K562 (cell line): Measurements from ENCODE around the gene DNER. TPM values are rescaled to one million over a fixed set of nuclear protein-coding genes. Genes with fewer than 3 reads are reported as not detected.

Source experiments
- ATAC-seq: fragments of 200-7000 bp; cut with Tn5 transposase; 3 replicates; pipeline ENCODE4 v1.9.1; 2020; ENCODE audit warnings: moderate library complexity
- BruUV-seq: library from RNA; stranded (reverse); fragments of 400-500 nt; replicated peaks from 2 replicates; lab custom pipeline; 2021; lab: Mats Ljungman, UMichigan
- CTCF ChIA-PET: fragments of 300-600 bp; formaldehyde crosslinking; extraction: SDS; loops from one replicate; lab custom pipeline; 2021; ENCODE audit warnings: low intra/inter-chr PET ratio; lab: Yijun Ruan, JAX
- POLR2A ChIA-PET: fragments of 300-600, 350-650 bp; sonication (Branson Sonifier 250); formaldehyde crosslinking; extraction: SDS; loops from one replicate; lab custom pipeline; 2021; ENCODE audit warnings: antibody characterized with exemption, inconsistent platforms; lab: Yijun Ruan, JAX
- DNase-seq, 4 experiments: peaks; one replicate each; pipeline versions ENCODE4 v3.0.0 to v3.0.0-alpha.2; 2011 to 2018; ENCODE audit warnings: low spot score in 3 of 4, mixed read lengths in 3 of 4; ENCODE audit errors: extremely low read depth in 1 of 4
- FAIRE-seq: peaks from 2 replicates; lab custom pipeline; 2011; peaks lifted over from hg19 to GRCh38; lab: Jason Lieb, UNC
- H2AFZ ChIP-seq: 2 replicates; pipeline ENCODE4 v1.6.0; 2011; ENCODE audit warnings: low read depth, low read length, control low read depth, inconsistent platforms
- H3K27ac ChIP-seq: fragments of 200-600 bp; 3 replicates; pipeline ENCODE4 v1.8.0; 2011; ENCODE audit warnings: low read depth, mild to moderate bottlenecking, control low read depth, inconsistent platforms, low read length, moderate library complexity, mixed read lengths; ENCODE audit errors: extremely low read depth
- H3K27me3 ChIP-seq, 2 experiments: fragments of 300-600 bp in 1 of 2; 2 replicates in 1 of 2; 3 replicates in 1 of 2; pipeline versions ENCODE4 v1.6.0 to v1.8.0; 2011; ENCODE audit warnings: inconsistent platforms in 2 of 2, low read length in 2 of 2, mild to moderate bottlenecking in 1 of 2, mixed read lengths in 1 of 2, moderate library complexity in 1 of 2; ENCODE audit not compliant: control insufficient read depth in 2 of 2, insufficient read depth in 2 of 2
- H3K36me3 ChIP-seq: fragments of 300-600 bp; 3 replicates; pipeline ENCODE4 v1.8.0; 2011; ENCODE audit warnings: mild to moderate bottlenecking, low read length, inconsistent platforms; ENCODE audit not compliant: control insufficient read depth, insufficient read depth
- H3K4me1 ChIP-seq, 2 experiments: fragments of 200-600 bp in 1 of 2; replicated peaks in 1 of 2; 2 replicates in 1 of 2; 3 replicates in 1 of 2; pipeline versions ENCODE4 v1.5.1 to v1.8.0; 2011; ENCODE audit warnings: inconsistent platforms in 2 of 2, low read length in 2 of 2, mild to moderate bottlenecking in 1 of 2, mixed read lengths in 1 of 2, moderate library complexity in 1 of 2; ENCODE audit not compliant: control insufficient read depth in 2 of 2, insufficient read depth in 2 of 2
- H3K4me2 ChIP-seq: 2 replicates; pipeline ENCODE4 v1.6.1; 2011; ENCODE audit warnings: low read length, control low read depth, inconsistent platforms, mixed read lengths; ENCODE audit not compliant: insufficient read depth
- H3K4me3 ChIP-seq: fragments of 200-600 bp; sonication (generic), shearing (Covaris generic); 2 replicates; pipeline ENCODE4 v1.5.1; 2016; ENCODE audit warnings: control low read depth, inconsistent platforms
- H3K79me2 ChIP-seq: fragments of 200-600 bp; 3 replicates; pipeline ENCODE4 v1.8.0; 2011; ENCODE audit warnings: low read length, inconsistent platforms; ENCODE audit not compliant: control insufficient read depth, insufficient read depth
- H3K9ac ChIP-seq, 2 experiments: 2 replicates each; pipeline versions ENCODE4 v1.6.0 to v1.6.1; 2011; ENCODE audit warnings: low read depth in 2 of 2, low read length in 2 of 2, control low read depth in 1 of 2, inconsistent platforms in 1 of 2, mild to moderate bottlenecking in 1 of 2, mixed read lengths in 1 of 2; ENCODE audit not compliant: insufficient read depth in 1 of 2
- H3K9me1 ChIP-seq: one replicate; pipeline ENCODE4 v1.6.0; 2011; ENCODE audit warnings: inconsistent platforms, mild to moderate bottlenecking, low read length, moderate library complexity; ENCODE audit not compliant: control insufficient read depth, insufficient read depth
- H3K9me3 ChIP-seq: replicated peaks from 2 replicates; pipeline ENCODE4 v1.5.1; 2011; ENCODE audit warnings: low read depth, low read length, inconsistent platforms; ENCODE audit not compliant: control insufficient read depth, insufficient read depth
- H4K20me1 ChIP-seq: replicated peaks from 2 replicates; pipeline ENCODE4 v1.6.1; 2011; ENCODE audit warnings: low read length, inconsistent platforms, mixed read lengths; ENCODE audit not compliant: control insufficient read depth, insufficient read depth
- FOXP1 ChIP-seq: sonication (generic); formaldehyde crosslinking; IDR thresholded peaks from 2 replicates; pipeline ENCODE4 v1.8.0; 2022; ENCODE audit warnings: mild to moderate bottlenecking, missing genetic modification reagents
- GMEB1 ChIP-seq: fragments of 250-450 bp; sonication (Bioruptor Pico); IDR thresholded peaks from 2 replicates; pipeline ENCODE4 v1.4.0; 2020; ENCODE audit warnings: mild to moderate bottlenecking
- KDM1A ChIP-seq, 2 experiments: fragments of 450-650 bp; IDR thresholded peaks; 2 replicates each; pipeline ENCODE4 v1.6.1; 2016; ENCODE audit warnings: mild to moderate bottlenecking in 2 of 2
- MAFF ChIP-seq: IDR thresholded peaks from 2 replicates; pipeline ENCODE4 v1.6.1; 2012; ENCODE audit warnings: low read length, improper control_type of control experiment
- MAFG ChIP-seq: fragments of 450-650 bp; conservative IDR thresholded peaks from 2 replicates; pipeline ENCODE4 v1.6.1; 2016; ENCODE audit warnings: missing genetic modification characterization, missing compliant biosample characterization
- MLX ChIP-seq, 2 experiments: fragments of 450-650 bp in 1 of 2; sonication (generic) in 1 of 2; formaldehyde crosslinking; conservative IDR thresholded peaks; 2 replicates each; pipeline versions ENCODE4 v1.4.0 to v1.8.1; 2020 to 2022; ENCODE audit warnings: mild to moderate bottlenecking in 1 of 2, missing genetic modification reagents in 1 of 2
- SFPQ ChIP-seq: fragments of 200-400 bp; formaldehyde crosslinking; IDR thresholded peaks from 2 replicates; pipeline ENCODE4 v1.6.1; 2017; ENCODE audit warnings: mild to moderate bottlenecking, low read depth, low read length, moderate library complexity
- SP2 ChIP-seq: IDR thresholded peaks from 2 replicates; pipeline ENCODE4 v1.6.1; 2011; ENCODE audit warnings: mild to moderate bottlenecking, low read depth, low read length, moderate library complexity; ENCODE audit not compliant: poor library complexity, severe bottlenecking; ENCODE audit errors: extremely low read depth
- ZBTB26 ChIP-seq: fragments of 450-650 bp; formaldehyde crosslinking; IDR thresholded peaks from 2 replicates; pipeline ENCODE4 v1.4.0; 2022; ENCODE audit warnings: missing genetic modification characterization
- ZNF184 ChIP-seq: sonication (generic); formaldehyde crosslinking; IDR thresholded peaks from 2 replicates; pipeline ENCODE4 v1.5.0; 2020; ENCODE audit warnings: missing genetic modification reagents
- ZNF224 ChIP-seq: sonication (generic); formaldehyde crosslinking; IDR thresholded peaks from 2 replicates; pipeline ENCODE4 v1.8.0; 2022; ENCODE audit warnings: mild to moderate bottlenecking, missing genetic modification reagents
- ZNF316 ChIP-seq: fragments of 450-650 bp; IDR thresholded peaks from 2 replicates; pipeline ENCODE4 v1.6.1; 2016
- ZNF384 ChIP-seq: IDR thresholded peaks from 2 replicates; pipeline ENCODE4 v1.6.1; 2012; ENCODE audit warnings: low read depth, low read length, improper control_type of control experiment
- ZNF561 ChIP-seq: fragments of 450-650 bp; formaldehyde crosslinking; conservative IDR thresholded peaks from 2 replicates; pipeline ENCODE4 v1.4.0; 2020; ENCODE audit warnings: mild to moderate bottlenecking, moderate library complexity
- ZNF668 ChIP-seq: fragments of 250-450 bp; sonication (Bioruptor Pico); IDR thresholded peaks from 2 replicates; pipeline ENCODE4 v1.8.0; 2022; ENCODE audit warnings: mild to moderate bottlenecking, inconsistent platforms
- WGBS: fragments of 100-300 bp; shearing (Covaris generic); methylation state at CpG from one replicate; pipeline ENCODE4 v1.1.6; 2016; ENCODE audit warnings: low coverage, mixed read lengths; ENCODE audit not compliant: insufficient coverage; ENCODE audit errors: missing lambda C conversion rate; 5-methylcytosine and 5-hydroxymethylcytosine counted together
- in situ Hi-C: fragments of 300-500 bp; cut with MboI; formaldehyde crosslinking; loops from 4 replicates; pipeline ENCODE4 v1.15.0; 2018; ENCODE audit warnings: inconsistent platforms, mixed read lengths
- intact Hi-C: fragments of 100-400 bp; cut with micrococcal nuclease; formaldehyde crosslinking; loops from 2 replicates; pipeline ENCODE4 v1.14.2; 2022
- polyA plus RNA-seq, 8 experiments: library from polyadenylated mRNA; depleted of rRNA in 4 of 8; stranded (reverse) in 5 of 8; unstranded in 3 of 8; fragments of >200 nt; fragmentation: Nextera tagmentation in 2 of 8; fragmentation: Illumina TruSeq in 1 of 8; extraction: Ambion mirVana in 2 of 8; extraction: Trizol in 1 of 8; gene quantifications; 2 replicates each; pipeline versions ENCODE4 v1.2.1 to v1.2.3, GENCODE V29; 2011 to 2014; ENCODE audit warnings: inconsistent platforms in 1 of 8, missing spikeins in 1 of 8
- total RNA-seq, 7 experiments: library from RNA; depleted of rRNA in 6 of 7; stranded (reverse); fragments of >200 nt in 6 of 7; fragmentation: Illumina TruSeq in 2 of 7; extraction: Trizol in 2 of 7; gene quantifications; 2 replicates each; pipeline versions ENCODE4 v1.2.1 to v1.2.3, GENCODE V29; 2011 to 2021; ENCODE audit warnings: low replicate concordance in 1 of 7

The DNER gene
- total and polyA plus RNA-seq, 9 of the 15 experiments (the other 6 are each of a cell fraction or from before 2014, with no cell fraction given) = not detected

GRCh38 chr2:229688141-229688540, 26.2 kb downstream of the DNER start:
- H3K9me3 ChIP-seq = no peaks in the 10 kb centered on the region
- CTCF ChIA-PET = no interaction called here
- no peaks in the 10 kb centered on the region for H3K4me1 ChIP-seq
- no peaks in the 10 kb centered on the region for H3K27me3 ChIP-seq
- H3K27ac ChIP-seq = no peak overlapping the region
- in situ Hi-C loops (no loop called here), intact Hi-C loops (no loop called here)
- no peak for DNase-seq
- no peak for ATAC-seq
- 9% methylated on average over 7 of the region's 7 CpGs for WGBS
- H3K36me3 ChIP-seq = no peaks in the 10 kb centered on the region
- TF ChIP-seq ZNF384 = no peak
- TF ChIP-seq FOXP1 = no peak
- TF ChIP-seq MAFF = peak; percentile 28; the same call in 1 of the 2 replicates
- no peak for TF ChIP-seq GMEB1 (CRISPR knock-in tag)
- no peak for TF ChIP-seq SFPQ
- TF ChIP-seq ZNF316 = peak; percentile 46; the same call in 1 of the 2 replicates
- no peak for TF ChIP-seq ZNF668 (CRISPR knock-in tag)
- no peak for TF ChIP-seq ZNF184
- TF ChIP-seq KDM1A (IDR thresholded peaks at IDR 0.05) = no peak
- TF ChIP-seq MAFG (tag) = peak; percentile 37
- TF ChIP-seq ZNF224 = no peak
- TF ChIP-seq ZBTB26 (CRISPR knock-in tag) = no peak
- TF ChIP-seq MLX (CRISPR knock-in tag; conservative IDR thresholded peaks at IDR 0.05) = no peak
- no peak for TF ChIP-seq ZNF561 (CRISPR knock-in tag)
- TF ChIP-seq SP2 = no peak
- H3K4me2 ChIP-seq = no peak overlapping the region
- no TSS peak for BruUV-seq
- POLR2A ChIA-PET = no interaction called here
- no peak overlapping the region for H2AFZ ChIP-seq
- H3K9me1 ChIP-seq = no peaks in the 10 kb centered on the region
- no peak overlapping the region for H3K9ac ChIP-seq
- no peaks in the 10 kb centered on the region for H4K20me1 ChIP-seq
- H3K79me2 ChIP-seq = no peaks in the 10 kb centered on the region
- no peak for FAIRE-seq
- H3K4me3 ChIP-seq = no peak overlapping the region
